ENCODE measurements around the gene CAMSAP2. TPM values are rescaled to one million over a fixed set of nuclear protein-coding genes. Genes with fewer than 3 reads are reported as not detected.

The CAMSAP2 gene
- total RNA-seq, 6 donors from 2014 or later, result 19.9 to 45.1 (median 28.0) TPM

- Histone ChIP-seq H3K9me3 (no peaks in the 10 kb centered on the region), H3K36me3 (peaks cover 0 to 6% (median 0%) of the 10 kb centered on the region in 4 donors), H3K27ac (no peak overlapping the region), H3K4me3 (no peak overlapping the region), H3K4me1 (peaks cover 0 to 7% (median 4%) of the 10 kb centered on the region in 4 donors), H3K27me3 (no peaks in the 10 kb centered on the region)
- no peak for ATAC-seq (ENCODE audit: low FRiP score in 2 of 2)
- TF ChIP-seq POLR2A (IDR thresholded peaks at IDR 0.05) (no peak), CTCF (IDR thresholded peaks at IDR 0.05) (no peak), POLR2AphosphoS5 (IDR thresholded peaks at IDR 0.05) (no peak), EP300 (IDR thresholded peaks at IDR 0.05) (no peak)
- no peak for DNase-seq
- 42 to 67% methylated on average over 2 of the region's 2 CpGs for WGBS, 2 donors
Observed at GRCh38 chr1:200774311-200774710, 35.6 kb downstream of the CAMSAP2 start.

- peaks cover 0 to 2% (median 0%) of the 10 kb centered on the region in 4 donors for H3K36me3 ChIP-seq
- H3K4me3 ChIP-seq, result no peak overlapping the region
- peaks cover 0 to 7% (median 4%) of the 10 kb centered on the region in 4 donors for H3K4me1 ChIP-seq
- no peak for ATAC-seq (ENCODE audit: low FRiP score in 2 of 2)
- H3K9me3 ChIP-seq, result no peaks in the 10 kb centered on the region
- DNase-seq, result no peak
- H3K27ac ChIP-seq, result peak overlapping the region in 1 of 4 donors; percentile 49
- no peak for TF ChIP-seq CTCF (IDR thresholded peaks at IDR 0.05)
- WGBS, 2 donors, result 59 to 65% methylated on average over 2 of the region's 2 CpGs
- H3K27me3 ChIP-seq, result no peaks in the 10 kb centered on the region
Observed at GRCh38 chr1:200774735-200775444, 36.2 kb downstream of the CAMSAP2 start.

DNA sequence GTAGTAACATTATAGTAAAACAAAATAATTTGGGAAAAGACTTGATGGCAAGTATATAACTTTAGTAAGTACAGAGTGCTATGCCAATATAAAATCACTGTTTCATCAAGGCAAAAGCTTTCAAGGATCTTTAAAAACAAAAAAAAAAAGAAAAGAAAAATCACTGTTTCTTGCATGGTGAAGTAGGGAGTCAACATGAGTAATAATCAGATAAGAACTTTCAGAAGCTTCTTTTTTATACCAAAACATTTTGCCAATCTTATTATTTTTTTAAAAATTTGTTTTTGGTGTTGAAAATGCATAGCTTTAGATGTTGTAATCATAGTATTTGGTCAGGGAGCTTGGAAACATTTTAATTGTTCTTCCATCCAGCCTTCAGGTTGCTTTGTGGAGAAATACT lies 37.2 kb downstream of the CAMSAP2 start:
- H3K4me1 ChIP-seq, result peaks cover under 1 to 10% (median 7%) of the 10 kb centered on the region in 4 donors
- H3K36me3 ChIP-seq, result peaks cover 0 to 2% (median 0%) of the 10 kb centered on the region in 4 donors
- no peak overlapping the region for H3K27ac ChIP-seq
- no peak overlapping the region for H3K4me3 ChIP-seq
- no peak for ATAC-seq (ENCODE audit: low FRiP score in 2 of 2)
- DNase-seq, result no peak
- H3K9me3 ChIP-seq, result no peaks in the 10 kb centered on the region
- TF ChIP-seq CTCF (IDR thresholded peaks at IDR 0.05), result no peak
- H3K27me3 ChIP-seq, result no peaks in the 10 kb centered on the region

DNA sequence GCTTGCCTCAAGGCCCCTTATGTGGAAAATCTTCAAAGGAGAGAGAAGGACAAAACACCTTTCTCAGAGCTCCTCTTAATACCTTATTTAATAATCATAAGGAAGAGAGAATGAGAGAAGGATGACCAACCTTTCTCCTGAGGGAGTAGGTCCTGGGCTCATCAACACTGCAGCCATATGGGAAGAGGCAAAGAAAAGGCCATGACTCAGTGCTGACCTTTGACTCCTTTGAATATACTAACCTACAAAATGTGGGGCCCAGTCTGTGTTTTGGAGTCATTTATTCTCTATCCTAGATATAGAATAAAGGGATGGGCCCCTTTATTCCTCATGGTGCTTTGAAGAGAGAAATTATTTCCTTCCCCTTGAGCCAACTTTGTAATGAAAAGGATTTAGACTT lies 38.3 kb downstream of the CAMSAP2 start:
- no peaks in the 10 kb centered on the region for H3K9me3 ChIP-seq
- H3K27ac ChIP-seq, result no peak overlapping the region
- ATAC-seq (ENCODE audit: low FRiP score in 2 of 2), result peak in 1 of 2 donors; percentile 21
- H3K4me1 ChIP-seq, result peaks cover 4 to 13% (median 10%) of the 10 kb centered on the region in 4 donors
- H3K27me3 ChIP-seq, result no peaks in the 10 kb centered on the region
- DNase-seq, result no peak
- H3K36me3 ChIP-seq, result peaks cover 0 to 2% (median 0%) of the 10 kb centered on the region in 4 donors
- no peak for TF ChIP-seq CTCF (IDR thresholded peaks at IDR 0.05)
- H3K4me3 ChIP-seq, result no peak overlapping the region

DNA sequence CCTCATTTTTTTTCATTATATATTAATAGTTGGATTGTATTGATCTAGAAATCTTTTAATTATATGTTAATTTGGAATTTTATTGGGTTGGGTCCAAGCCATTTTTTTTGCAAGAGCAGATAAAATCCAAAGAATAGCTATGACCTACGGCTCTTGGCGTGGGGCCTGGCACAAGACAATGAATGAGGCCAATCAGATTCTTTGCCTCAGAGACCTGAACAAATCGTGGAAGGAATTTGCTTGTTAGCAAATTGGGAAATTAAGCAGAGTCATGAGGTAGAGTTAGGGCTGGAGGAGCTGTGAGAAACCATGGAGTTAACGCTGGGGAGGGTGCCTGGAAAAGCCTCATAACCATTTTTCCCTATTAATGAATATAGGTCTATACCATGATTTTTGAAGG lies 40.1 kb downstream of the CAMSAP2 start:
- ATAC-seq (ENCODE audit: low FRiP score in 2 of 2), result no peak
- Histone ChIP-seq H3K4me1 (peaks cover 4 to 13% (median 10%) of the 10 kb centered on the region in 4 donors), H3K9me3 (peaks cover 0 to 3% (median 0%) of the 10 kb centered on the region in 4 donors), H3K27me3 (no peaks in the 10 kb centered on the region), H3K36me3 (peaks cover 0 to 5% (median 0%) of the 10 kb centered on the region in 4 donors), H3K4me3 (no peak overlapping the region), H3K27ac (no peak overlapping the region)
- DNase-seq, result no peak
- no peak for TF ChIP-seq EP300 (IDR thresholded peaks at IDR 0.05)
- no peak for TF ChIP-seq CTCF (IDR thresholded peaks at IDR 0.05)
- no peak for TF ChIP-seq POLR2AphosphoS5 (IDR thresholded peaks at IDR 0.05)
- no peak for TF ChIP-seq POLR2A (IDR thresholded peaks at IDR 0.05)
- WGBS, 2 donors, result 76 to 79% methylated on average over 4 of the region's 4 CpGs

All from upper lobe of left lung (tissue), 6 donors.